Measurements from ENCODE around the gene SLC45A2. TPM values are rescaled to one million over a fixed set of nuclear protein-coding genes. Genes with fewer than 3 reads are reported as not detected.

SLC45A2 gene
- total and polyA plus RNA-seq, 2 of the 8 experiments (the other 6 are each of a cell fraction or from before 2014, with no cell fraction given), result 0.09 TPM; not detected in 1

DNA sequence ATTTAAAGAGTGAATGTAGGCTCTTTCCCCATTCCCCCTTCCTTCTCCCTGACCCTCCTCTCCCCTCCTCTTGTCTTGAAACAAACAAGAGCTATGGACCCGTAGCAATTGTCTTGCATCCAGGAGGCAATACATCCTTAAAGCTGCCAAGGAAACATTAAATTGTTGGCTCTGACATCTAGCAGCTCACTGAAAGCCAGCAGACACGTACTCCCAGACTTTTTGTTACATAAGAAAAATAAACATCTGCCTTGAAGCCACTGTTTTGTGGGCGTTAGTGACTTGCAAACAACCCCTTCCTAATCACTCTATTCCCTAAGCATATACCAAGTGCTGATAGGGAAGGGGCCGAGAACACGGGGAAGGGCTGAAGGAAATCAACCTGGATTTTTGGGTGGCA, 8.6 kb downstream of the SLC45A2 start (continued):
- no peak for TF ChIP-seq TBP (IDR thresholded peaks at IDR 0.05; ENCODE audit: low read depth, low read length)
- no peak for TF ChIP-seq BCL11A (IDR thresholded peaks at IDR 0.05; ENCODE audit: low read depth in 2 of 2, low read length in 2 of 2)
- no peak for TF ChIP-seq SP1 (IDR thresholded peaks at IDR 0.05; ENCODE audit: low read depth, low read length)
